HepG2 (cell line): Measurements from ENCODE around the gene APC2. TPM values are rescaled to one million over a fixed set of nuclear protein-coding genes. Genes with fewer than 3 reads are reported as not detected.

Source experiments
- ARID4A ChIP-seq: sonication (generic); formaldehyde crosslinking; IDR thresholded peaks from 2 replicates; pipeline ENCODE4 v1.5.0; 2020; ENCODE audit warnings: mild to moderate bottlenecking, missing genetic modification reagents, borderline replicate concordance
- ATRX ChIP-seq: sonication (generic); formaldehyde crosslinking; IDR thresholded peaks from 2 replicates; pipeline ENCODE4 v1.4.0; 2020; ENCODE audit warnings: missing genetic modification reagents, borderline replicate concordance
- CEBPB ChIP-seq: IDR thresholded peaks from 2 replicates; pipeline ENCODE4 v1.6.1; 2011; ENCODE audit warnings: low read depth, low read length, improper control_type of control experiment, borderline replicate concordance
- CEBPG ChIP-seq: IDR thresholded peaks from 2 replicates; pipeline ENCODE4 v1.6.1; 2016
- CHD4 ChIP-seq: fragments of 200-600 bp; sonication (generic); IDR thresholded peaks from 2 replicates; pipeline ENCODE4 v1.7.0; 2017; ENCODE audit warnings: mild to moderate bottlenecking, low read length, borderline replicate concordance
- DNMT3B ChIP-seq: conservative IDR thresholded peaks from 2 replicates; pipeline ENCODE4 v1.6.1; 2016; ENCODE audit warnings: missing biosample characterization, control low read depth
- FIP1L1 ChIP-seq: fragments of 200-400 bp; formaldehyde crosslinking; IDR thresholded peaks from 2 replicates; pipeline ENCODE4 v1.6.1; 2018; ENCODE audit warnings: low read depth, mild to moderate bottlenecking, low read length, moderate library complexity, borderline replicate concordance; ENCODE audit not compliant: insufficient read depth
- GPBP1L1 ChIP-seq: sonication (generic); formaldehyde crosslinking; IDR thresholded peaks from 2 replicates; pipeline ENCODE4 v1.5.0; 2020; ENCODE audit warnings: mild to moderate bottlenecking, missing genetic modification reagents
- HIVEP1 ChIP-seq: sonication (generic); formaldehyde crosslinking; IDR thresholded peaks from 2 replicates; pipeline ENCODE4 v1.4.0; 2020; ENCODE audit warnings: mild to moderate bottlenecking, missing genetic modification reagents
- KLF16 ChIP-seq, 2 experiments: sonication (generic) in 1 of 2; formaldehyde crosslinking in 1 of 2; IDR thresholded peaks; 2 replicates each; pipeline versions ENCODE4 v1.6.1 to v1.8.0; 2016 to 2023; ENCODE audit warnings: missing genetic modification reagents in 2 of 2, missing compliant biosample characterization in 1 of 2
- MTF1 ChIP-seq: sonication (generic); formaldehyde crosslinking; IDR thresholded peaks from 2 replicates; pipeline ENCODE4 v1.5.0; 2020; ENCODE audit warnings: missing genetic modification reagents
- MZF1 ChIP-seq: sonication (generic); formaldehyde crosslinking; IDR thresholded peaks from 2 replicates; pipeline ENCODE4 v1.8.1; 2023; ENCODE audit warnings: mild to moderate bottlenecking, missing genetic modification reagents, borderline replicate concordance
- NR2F6 ChIP-seq, 2 experiments: IDR thresholded peaks; 2 replicates each; pipeline ENCODE4 v1.6.1; 2016; ENCODE audit warnings: antibody characterized with exemption in 1 of 2, mild to moderate bottlenecking in 1 of 2
- PHB2 ChIP-seq: fragments of 450-650 bp; IDR thresholded peaks from 2 replicates; pipeline ENCODE4 v1.6.1; 2018; ENCODE audit not compliant: partially characterized antibody
- POLR2A ChIP-seq, 2 experiments: IDR thresholded peaks; 2 replicates each; pipeline ENCODE4 v1.6.1; 2011; ENCODE audit warnings: low read depth in 2 of 2, low read length in 2 of 2, mild to moderate bottlenecking in 1 of 2, moderate library complexity in 1 of 2; ENCODE audit not compliant: insufficient read depth in 1 of 2
- RBFOX2 ChIP-seq: fragments of 200-400 bp; formaldehyde crosslinking; IDR thresholded peaks from 2 replicates; pipeline ENCODE4 v1.6.1; 2017; ENCODE audit warnings: low read depth, mild to moderate bottlenecking, low read length
- SP2 ChIP-seq: sonication (generic); formaldehyde crosslinking; IDR thresholded peaks from 2 replicates; pipeline ENCODE4 v1.5.1; 2020; ENCODE audit warnings: mild to moderate bottlenecking, missing genetic modification reagents
- ZBTB38 ChIP-seq: sonication (generic); formaldehyde crosslinking; IDR thresholded peaks from 2 replicates; pipeline ENCODE4 v1.5.1; 2020; ENCODE audit warnings: mild to moderate bottlenecking, missing genetic modification reagents
- ZFP62 ChIP-seq: sonication (generic); formaldehyde crosslinking; IDR thresholded peaks from 2 replicates; pipeline ENCODE4 v1.4.0; 2020; ENCODE audit warnings: missing genetic modification reagents
- ZNF10 ChIP-seq: sonication (generic); formaldehyde crosslinking; IDR thresholded peaks from 2 replicates; pipeline ENCODE4 v1.4.0; 2020; ENCODE audit warnings: mild to moderate bottlenecking, low read depth, missing genetic modification reagents, borderline replicate concordance
- ZNF577 ChIP-seq: sonication (generic); formaldehyde crosslinking; IDR thresholded peaks from 2 replicates; pipeline ENCODE4 v1.4.0; 2020; ENCODE audit warnings: mild to moderate bottlenecking, low read depth, missing genetic modification reagents, borderline replicate concordance
- ZNF615 ChIP-seq: sonication (generic); formaldehyde crosslinking; IDR thresholded peaks from 2 replicates; pipeline ENCODE4 v1.5.0; 2020; ENCODE audit warnings: mild to moderate bottlenecking, missing genetic modification reagents, borderline replicate concordance
- ZNF670 ChIP-seq: sonication (generic); formaldehyde crosslinking; IDR thresholded peaks from 2 replicates; pipeline ENCODE4 v1.8.0; 2022; ENCODE audit warnings: mild to moderate bottlenecking, missing genetic modification reagents, borderline replicate concordance
- ZNF691 ChIP-seq: sonication (generic); formaldehyde crosslinking; IDR thresholded peaks from 2 replicates; pipeline ENCODE4 v1.4.0; 2020; ENCODE audit warnings: missing genetic modification reagents, low read depth, mild to moderate bottlenecking, borderline replicate concordance
- ZSCAN31 ChIP-seq: sonication (generic); formaldehyde crosslinking; IDR thresholded peaks from 2 replicates; pipeline ENCODE4 v1.5.0; 2020; ENCODE audit warnings: low read depth, mild to moderate bottlenecking, missing genetic modification reagents
- polyA plus RNA-seq, 8 experiments: library from polyadenylated mRNA; depleted of rRNA in 3 of 8; stranded (reverse) in 7 of 8; unstranded in 1 of 8; fragments of >200 nt; fragmentation: Illumina TruSeq in 4 of 8; extraction: Trizol in 4 of 8; gene quantifications; 2 replicates each; pipeline versions ENCODE4 v1.2.1 to v1.2.3, GENCODE V29; 2011 to 2016; ENCODE audit warnings: low read depth in 4 of 8, missing spikeins in 1 of 8, mixed read lengths in 1 of 8; ENCODE audit not compliant: insufficient read depth in 1 of 8
- total RNA-seq, 5 experiments: library from RNA; depleted of rRNA; stranded (reverse); fragments of >200 nt; fragmentation: Illumina TruSeq; extraction: Trizol; gene quantifications; 2 replicates each; pipeline ENCODE4 v1.2.3, GENCODE V29; 2016; ENCODE audit warnings: low read depth in 1 of 5

Gene APC2
- total and polyA plus RNA-seq, 2 of the 13 experiments (the other 11 are each of a cell fraction or from before 2014, with no cell fraction given), result 0.08 to 0.22 TPM

GRCh38 chr19:1425102-1425837 lies 24.7 kb upstream of the APC2 start (continued):
- TF ChIP-seq KLF16 (CRISPR knock-in tag; IDR thresholded peaks at IDR 0.05), result no peak
- TF ChIP-seq RBFOX2, result 0 out of 2 replicates have a peak, but pooled peaks have one; percentile 25
- no peak for TF ChIP-seq ZSCAN31 (CRISPR knock-in tag)
- TF ChIP-seq ZNF615 (CRISPR knock-in tag), result no peak
- peak; percentile 94 for TF ChIP-seq CEBPB
- peak in 1 of 2 experiments; percentile 33; a peak in 1 of 4 replicates for TF ChIP-seq POLR2A (IDR thresholded peaks at IDR 0.05; ENCODE audit: insufficient read depth in 1 of 2, low read depth in 2 of 2, low read length in 2 of 2)
- no peak for TF ChIP-seq HIVEP1 (CRISPR knock-in tag)
- TF ChIP-seq ZNF670 (CRISPR knock-in tag), result no peak
- TF ChIP-seq ATRX, result no peak
- no peak for TF ChIP-seq ZFP62 (CRISPR knock-in tag)
- TF ChIP-seq CHD4, result no peak
- TF ChIP-seq CEBPG (CRISPR knock-in tag), result peak; percentile 87
- TF ChIP-seq GPBP1L1 (CRISPR knock-in tag), result no peak
- TF ChIP-seq FIP1L1, result no peak
- no peak for TF ChIP-seq MZF1 (CRISPR knock-in tag)
- no peak for TF ChIP-seq ARID4A
- no peak for TF ChIP-seq MTF1 (CRISPR knock-in tag)
- TF ChIP-seq ZNF10 (CRISPR knock-in tag), result no peak
- no peak for TF ChIP-seq ZNF577 (CRISPR knock-in tag)
- no peak for TF ChIP-seq NR2F6 (IDR thresholded peaks at IDR 0.05)
- no peak for TF ChIP-seq NR2F6 (CRISPR knock-in tag; IDR thresholded peaks at IDR 0.05)
- TF ChIP-seq DNMT3B (CRISPR knock-in tag), result no peak
- TF ChIP-seq ZNF691 (CRISPR knock-in tag), result no peak
- no peak for TF ChIP-seq SP2
- no peak for TF ChIP-seq PHB2
- peak; percentile 94 for TF ChIP-seq ZBTB38 (CRISPR knock-in tag)
